22Rv1 (cell line): Measurements from ENCODE around the gene WDR33.

Source experiments
- ZFX ChIP-seq: fragments of 450-650 bp; IDR thresholded peaks from 2 replicates; pipeline ENCODE4 v1.6.1; 2017; ENCODE audit warnings: antibody characterized with exemption, borderline replicate concordance
- TF ChIP-seq, protein P1 (sequence below): fragments of 450-650 bp; IDR thresholded peaks from 2 replicates; pipeline ENCODE4 v1.5.1; 2017; ENCODE audit warnings: mild to moderate bottlenecking

DNA sequence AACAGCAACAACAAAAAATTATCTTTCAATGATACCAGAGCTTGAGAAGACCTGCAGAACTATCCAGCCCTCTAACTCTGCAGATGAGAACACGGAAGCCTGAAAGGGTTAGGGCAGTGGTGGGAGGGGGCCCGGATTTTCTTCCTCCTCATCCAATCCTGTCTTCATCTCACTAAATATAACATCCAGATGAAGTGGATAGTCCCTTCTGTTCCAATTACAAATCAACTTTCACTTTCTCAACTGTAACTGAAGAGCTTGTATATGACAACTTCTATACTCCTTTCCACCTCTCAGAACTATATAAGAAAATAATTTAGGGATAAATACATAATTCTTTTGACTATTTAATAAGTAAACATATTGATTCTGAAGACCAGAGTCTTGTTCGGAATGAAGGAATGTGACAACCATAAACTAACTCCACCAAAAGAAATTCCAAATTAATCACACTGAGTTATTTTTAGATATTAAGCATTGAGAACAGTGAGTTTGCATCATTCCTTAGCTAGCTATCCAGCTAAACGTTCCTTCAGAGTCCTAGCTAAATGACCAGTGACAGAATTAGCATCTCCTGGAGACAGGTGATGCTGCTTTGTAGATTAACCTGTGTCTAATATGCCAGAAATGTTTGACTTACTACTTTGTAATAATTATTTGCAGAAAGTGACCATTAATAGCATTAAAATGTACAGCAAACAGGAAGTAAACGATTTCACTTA is 77.0 kb downstream of the WDR33 start:
- TF ChIP-seq, protein P1, sequence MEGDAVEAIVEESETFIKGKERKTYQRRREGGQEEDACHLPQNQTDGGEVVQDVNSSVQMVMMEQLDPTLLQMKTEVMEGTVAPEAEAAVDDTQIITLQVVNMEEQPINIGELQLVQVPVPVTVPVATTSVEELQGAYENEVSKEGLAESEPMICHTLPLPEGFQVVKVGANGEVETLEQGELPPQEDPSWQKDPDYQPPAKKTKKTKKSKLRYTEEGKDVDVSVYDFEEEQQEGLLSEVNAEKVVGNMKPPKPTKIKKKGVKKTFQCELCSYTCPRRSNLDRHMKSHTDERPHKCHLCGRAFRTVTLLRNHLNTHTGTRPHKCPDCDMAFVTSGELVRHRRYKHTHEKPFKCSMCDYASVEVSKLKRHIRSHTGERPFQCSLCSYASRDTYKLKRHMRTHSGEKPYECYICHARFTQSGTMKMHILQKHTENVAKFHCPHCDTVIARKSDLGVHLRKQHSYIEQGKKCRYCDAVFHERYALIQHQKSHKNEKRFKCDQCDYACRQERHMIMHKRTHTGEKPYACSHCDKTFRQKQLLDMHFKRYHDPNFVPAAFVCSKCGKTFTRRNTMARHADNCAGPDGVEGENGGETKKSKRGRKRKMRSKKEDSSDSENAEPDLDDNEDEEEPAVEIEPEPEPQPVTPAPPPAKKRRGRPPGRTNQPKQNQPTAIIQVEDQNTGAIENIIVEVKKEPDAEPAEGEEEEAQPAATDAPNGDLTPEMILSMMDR = no peak
- TF ChIP-seq ZFX = no peak
